GM12892 (cell line): Measurements from ENCODE around the gene TRPC1.

ENCODE experiments used
- POLR2A ChIP-seq: IDR thresholded peaks from 2 replicates; pipeline ENCODE4 v1.6.1; 2011; ENCODE audit warnings: low read depth, low read length, control low read depth
- POLR2AphosphoS5 ChIP-seq: IDR thresholded peaks from 2 replicates; pipeline ENCODE4 v1.6.1; 2011; ENCODE audit warnings: low read depth, low read length, control low read depth
- TAF1 ChIP-seq: IDR thresholded peaks from 2 replicates; pipeline ENCODE4 v1.6.1; 2011; ENCODE audit warnings: low read depth, mild to moderate bottlenecking, control low read depth, low read length, borderline replicate concordance

- TF ChIP-seq POLR2AphosphoS5 (no peak), POLR2A (no peak), TAF1 (no peak)
Observed at GRCh38 chr3:142723968-142724681, at the start of gene TRPC1.
